Activated CD4-positive, alpha-beta T cell treated with anti-CD3 and anti-CD28 coated beads for 24 hours (primary cell): ENCODE data around the gene IRX2.

Experiments used
- DNase-seq, 2 donors: peaks; one replicate each; pipeline ENCODE4 v3.0.0-alpha.2; 2020; ENCODE audit warnings: low read depth in 2 of 2

Gene IRX2

DNA sequence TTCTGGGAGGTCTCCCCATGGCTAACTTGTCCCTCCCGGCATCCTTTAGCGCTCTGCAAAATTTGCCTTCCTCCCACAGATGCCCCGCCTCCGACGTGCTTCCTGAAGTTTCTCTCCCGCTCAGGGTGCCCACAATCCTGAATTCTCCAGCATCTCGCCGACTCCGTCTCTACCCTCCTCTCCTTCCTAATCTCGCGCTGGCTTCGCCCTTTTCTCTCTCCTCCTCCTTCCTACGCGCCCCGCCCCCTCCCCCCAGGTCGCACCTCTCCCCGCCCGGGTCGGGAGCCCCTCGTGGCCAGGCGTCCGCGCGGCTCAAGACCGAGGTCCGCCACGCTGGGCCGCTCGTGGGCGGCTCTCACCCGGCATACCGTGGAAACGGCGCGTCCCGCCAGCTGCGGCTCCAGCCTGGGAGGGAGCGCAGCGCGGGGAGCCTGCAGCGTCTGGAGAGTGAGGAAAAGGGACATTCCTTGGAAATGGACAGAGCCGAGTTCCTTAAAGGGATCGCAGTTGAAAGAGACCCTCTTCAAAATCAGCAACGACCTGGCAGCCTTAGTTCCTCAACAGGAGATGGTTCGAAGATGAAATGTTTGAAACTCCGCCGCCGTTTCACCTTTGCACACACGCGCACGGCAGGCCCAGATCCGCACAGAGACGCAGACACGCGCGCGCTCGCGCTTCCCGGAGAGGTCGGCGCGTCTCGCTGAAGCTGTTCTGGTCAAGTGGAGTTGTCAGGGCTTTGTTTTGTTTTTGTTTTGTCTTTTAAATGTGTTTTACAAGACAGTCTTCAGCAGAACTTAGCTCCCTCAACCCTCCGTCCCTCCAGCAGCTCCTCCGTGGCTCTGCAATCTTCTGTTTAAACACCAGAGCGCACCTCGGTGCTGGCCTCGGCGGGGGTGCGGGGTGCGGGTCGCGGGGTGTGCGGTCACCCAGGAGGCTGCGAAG, 5.0 kb upstream of the IRX2 start:
- no peak for DNase-seq

DNA sequence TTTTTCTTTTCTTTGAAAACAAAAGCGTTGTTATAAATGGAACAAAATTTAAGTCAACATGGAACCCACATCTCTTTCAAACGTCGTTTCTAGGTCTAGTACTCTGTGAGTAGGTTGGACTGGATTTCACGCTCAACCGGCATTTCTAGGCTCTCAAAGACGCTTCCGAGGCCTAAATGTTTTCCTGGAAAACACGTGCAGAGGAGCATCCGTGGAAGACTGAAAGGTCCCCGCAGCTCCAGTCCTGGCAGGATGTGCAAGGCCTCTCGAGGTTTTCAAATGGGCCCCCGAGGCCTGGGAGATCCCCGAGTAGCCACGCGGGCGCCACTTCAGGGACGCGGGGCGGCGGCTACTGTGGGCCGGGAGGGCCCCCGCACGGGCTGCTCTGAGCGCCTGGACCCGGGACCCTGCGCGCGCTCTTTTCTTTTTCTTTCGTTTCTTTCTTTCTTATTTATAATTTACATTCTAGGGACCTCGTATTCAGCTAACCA, 4.2 kb upstream of the IRX2 start:
- DNase-seq = no peak

DNA sequence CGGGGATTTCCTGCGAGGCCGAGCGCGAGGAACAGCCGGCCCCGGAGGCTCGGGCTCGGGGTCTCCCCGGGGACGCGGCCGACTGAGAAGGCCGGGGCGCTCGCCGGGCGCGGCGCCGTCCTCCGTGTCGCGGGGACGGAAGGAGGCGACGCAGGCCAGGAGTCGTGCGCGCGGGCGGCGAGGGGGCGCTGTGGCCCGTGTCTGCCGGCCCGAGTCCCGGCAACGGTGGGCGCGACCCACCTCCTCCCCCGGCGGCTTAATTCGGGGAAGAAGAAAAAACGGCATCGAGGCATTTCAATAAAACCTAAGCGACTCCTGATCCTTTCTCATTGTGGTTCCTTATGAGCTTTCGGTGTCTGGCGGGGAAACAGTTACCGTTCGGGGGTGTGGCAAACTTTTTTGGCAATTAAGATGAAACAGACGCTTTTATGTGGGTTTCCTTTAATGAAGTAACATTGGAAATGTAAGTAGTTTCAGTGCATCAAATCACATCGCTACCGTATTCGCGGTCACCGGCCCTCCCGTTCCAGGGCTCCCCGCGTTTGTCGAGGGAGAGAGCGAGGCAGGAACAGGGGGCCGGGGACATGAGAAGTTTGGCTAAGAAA, 3.7 kb upstream of the IRX2 start:
- DNase-seq = no peak

DNA sequence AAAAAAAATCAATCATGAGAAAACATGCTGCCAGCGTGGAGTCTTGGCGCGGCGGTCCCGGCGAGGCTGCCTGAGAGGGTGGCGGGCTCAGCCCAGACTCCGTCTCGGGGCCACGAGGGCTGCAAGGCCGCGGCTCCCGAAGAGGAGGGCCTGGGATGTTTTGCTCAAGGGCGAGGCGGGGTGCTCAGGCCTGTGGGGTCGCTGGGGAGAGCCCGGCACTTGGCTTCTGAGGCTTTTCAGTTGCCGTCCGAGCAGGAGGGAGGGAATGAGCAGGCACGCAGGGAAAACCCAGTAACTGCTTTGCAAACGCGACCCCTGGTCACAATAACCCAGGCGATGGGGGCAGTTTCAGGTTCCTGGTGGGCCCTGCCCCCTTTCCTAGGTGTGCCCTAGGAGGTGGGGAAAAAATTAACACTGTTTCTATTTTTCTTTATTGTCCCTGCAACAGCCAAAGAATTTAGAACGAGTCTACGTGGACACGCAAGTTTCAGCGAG, 3.2 kb upstream of the IRX2 start:
- no peak for DNase-seq

DNA sequence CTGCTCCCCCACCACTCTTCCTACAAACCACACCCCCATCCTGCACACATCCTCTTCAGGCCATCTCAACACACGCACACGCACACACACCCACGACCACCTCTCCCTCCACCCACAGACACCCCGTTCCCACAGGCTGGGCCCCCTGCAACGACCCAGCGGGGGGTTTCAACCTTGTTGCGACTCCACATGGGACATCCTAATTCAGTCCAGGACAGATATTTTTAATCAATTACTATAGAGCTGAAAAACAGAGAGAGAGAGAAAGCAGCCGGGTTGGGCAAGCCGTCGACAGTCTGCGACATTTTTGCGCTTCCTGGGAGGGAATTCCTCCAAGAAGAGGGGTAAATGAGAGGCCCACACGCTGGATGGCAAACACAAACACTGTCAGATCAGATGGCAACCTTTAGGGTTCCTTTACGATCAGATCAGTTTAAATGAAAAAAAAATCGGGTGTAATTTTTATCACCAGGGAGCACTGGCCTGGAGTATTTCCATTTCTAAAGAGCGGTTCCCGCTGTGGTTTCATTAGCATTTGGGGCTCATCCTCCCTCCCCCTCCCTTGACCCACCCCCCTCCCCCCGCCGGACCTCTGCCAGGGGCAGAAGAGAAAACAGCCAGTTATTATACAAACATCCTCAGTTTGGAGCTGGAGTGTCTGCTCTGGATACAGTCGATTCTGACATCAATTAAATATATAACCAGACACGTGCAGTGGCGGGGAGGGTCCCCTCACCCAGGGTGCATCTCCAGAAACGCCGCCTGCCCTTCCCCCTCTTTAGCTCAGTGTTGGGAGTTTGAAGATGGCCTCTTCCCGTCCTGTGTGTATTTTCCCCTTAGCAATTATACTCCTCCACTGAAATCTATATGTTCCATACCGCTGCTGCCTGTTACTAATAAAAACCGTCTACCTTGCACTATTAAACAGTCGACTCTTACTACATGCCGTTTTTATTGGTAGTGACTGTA, 2.3 kb upstream of the IRX2 start:
- DNase-seq = no peak

DNA sequence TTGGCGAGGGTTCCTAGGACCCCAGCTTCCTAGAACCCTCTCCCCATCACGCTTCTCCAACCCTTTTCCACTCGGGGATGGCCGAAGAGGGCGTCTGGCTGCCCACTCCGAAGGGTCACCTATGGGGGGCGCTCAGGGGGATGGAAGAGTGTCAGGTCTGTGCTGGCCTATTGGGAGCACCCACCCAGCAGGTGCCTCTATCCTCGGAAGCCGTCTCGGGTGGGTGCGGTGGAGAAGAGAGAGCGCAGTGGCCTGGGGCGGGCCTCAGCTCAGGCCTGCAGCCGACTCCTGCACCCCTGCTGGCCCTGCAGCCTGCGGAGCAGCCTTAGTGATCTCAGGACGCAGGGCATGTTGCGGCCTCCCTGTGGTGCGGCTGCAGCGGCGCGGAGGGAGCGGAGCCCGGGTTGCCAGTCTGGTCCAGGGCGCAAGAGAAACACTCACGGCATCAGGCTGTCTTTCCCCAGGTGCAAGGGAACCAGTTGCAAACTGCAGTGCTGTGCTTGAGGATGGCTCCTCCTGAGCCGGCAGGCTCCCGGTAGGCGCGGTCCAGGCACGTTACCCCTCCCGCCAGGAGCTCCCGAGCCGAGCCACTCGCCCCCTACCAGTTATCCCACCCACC, 1.5 kb upstream of the IRX2 start:
- DNase-seq = no peak

DNA sequence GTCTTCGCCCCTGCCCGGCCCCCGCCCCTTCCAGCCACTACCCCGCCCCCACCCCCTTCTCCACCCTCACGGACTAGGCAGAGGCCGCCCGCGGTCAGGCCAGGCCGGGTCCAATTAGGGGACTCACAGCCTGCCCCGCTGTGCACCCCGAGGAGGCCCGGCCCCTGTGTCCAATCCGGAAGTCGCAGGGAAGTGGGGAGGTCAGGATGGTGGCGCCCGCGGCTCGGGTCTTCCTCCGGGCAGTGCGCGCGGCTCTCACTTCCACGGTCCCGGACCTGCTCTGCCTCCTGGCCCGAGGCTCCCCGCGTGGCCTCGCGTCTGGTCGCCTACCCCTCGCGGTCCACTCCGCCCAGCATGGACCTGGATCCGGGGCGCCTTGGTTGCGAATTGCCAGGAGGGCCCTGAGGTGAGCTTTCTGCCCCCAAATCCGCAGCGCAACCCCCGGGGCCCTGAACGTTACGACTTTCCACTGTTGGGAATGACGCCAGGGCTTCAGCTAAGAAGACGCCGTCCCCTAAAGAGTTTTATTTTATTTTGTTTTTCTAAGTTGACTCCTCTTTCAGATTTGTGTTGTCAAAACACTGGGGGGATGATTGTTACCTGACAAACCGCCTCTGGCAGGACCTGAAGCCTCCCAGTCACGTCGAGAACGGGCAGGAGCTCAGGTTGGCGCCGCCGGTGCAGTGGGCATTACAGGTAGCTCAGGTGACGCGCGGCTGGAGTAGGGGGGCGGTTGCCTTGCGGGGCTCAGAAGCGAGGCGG, 763 bp upstream of the IRX2 start:
- no peak for DNase-seq

DNA sequence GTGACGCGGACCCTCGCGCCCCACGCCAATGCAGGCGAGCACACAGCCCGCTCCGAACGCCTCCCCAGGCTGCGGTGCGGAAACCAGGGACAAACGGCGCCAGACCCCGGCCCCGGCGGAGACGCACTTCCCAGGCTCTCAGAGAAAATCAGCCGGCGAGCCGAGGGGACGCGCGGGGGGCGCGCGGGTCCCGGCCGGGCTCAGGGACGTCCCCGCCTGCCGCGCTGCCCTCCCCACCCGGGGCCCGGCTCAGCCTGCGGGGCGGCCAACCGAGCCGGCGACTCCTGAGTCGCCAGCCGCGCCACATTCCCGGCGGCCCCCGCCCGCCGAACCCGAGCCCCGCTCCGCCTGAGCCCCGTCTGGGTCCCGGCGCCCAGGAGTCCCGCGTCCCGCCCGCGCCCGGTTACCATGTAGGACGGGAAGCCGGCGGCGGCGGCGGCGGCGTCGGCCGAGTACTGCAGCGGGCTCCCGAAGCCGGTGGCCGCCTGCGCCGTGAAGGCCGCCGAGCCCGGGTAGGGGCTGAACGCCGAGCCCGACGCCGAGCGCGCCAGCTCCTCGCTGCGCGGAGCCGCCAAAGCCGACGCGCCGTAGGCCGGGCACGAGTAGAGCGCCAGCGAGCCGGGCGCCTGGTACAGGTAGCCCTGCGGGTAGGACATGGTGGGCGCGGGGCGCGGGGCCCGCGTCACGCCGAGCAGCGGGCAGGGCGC, 566 bp downstream of the IRX2 start:
- no peak for DNase-seq

DNA sequence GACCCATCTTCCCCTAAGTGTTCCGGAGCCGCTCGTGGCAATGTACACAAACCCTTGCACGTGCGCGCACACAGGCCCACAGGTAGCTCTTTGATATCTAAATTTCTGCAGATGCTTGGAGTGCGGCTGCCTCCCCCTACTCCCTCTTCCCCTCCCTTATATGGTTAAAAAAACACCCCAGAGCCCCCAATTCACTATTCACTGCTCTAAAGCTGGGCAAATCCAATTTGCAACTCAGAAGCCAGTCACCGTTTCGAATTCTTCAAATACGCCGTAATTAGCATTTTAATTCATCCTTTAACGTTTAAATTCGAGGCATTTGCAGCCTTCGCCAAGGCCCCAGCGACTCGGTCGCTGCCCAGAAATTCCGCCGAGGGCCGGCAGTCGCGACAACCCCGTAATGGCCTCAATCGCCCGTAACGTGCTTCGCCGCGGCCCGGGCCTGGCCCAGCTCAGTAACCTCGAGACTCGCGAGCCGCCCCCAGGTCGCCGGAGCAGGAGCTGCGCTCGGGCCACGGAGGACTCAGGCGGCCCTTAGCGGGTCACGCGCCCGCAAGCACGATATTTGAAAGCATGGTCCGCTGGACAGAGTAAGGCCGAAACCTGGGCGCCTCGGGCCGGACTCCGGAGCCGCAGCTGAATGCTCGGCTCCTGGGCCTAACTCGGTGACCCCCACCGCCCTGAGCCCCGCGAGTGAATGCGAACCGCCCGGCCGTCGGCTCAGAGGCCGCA, 1.3 kb downstream of the IRX2 start:
- no peak for DNase-seq

DNA sequence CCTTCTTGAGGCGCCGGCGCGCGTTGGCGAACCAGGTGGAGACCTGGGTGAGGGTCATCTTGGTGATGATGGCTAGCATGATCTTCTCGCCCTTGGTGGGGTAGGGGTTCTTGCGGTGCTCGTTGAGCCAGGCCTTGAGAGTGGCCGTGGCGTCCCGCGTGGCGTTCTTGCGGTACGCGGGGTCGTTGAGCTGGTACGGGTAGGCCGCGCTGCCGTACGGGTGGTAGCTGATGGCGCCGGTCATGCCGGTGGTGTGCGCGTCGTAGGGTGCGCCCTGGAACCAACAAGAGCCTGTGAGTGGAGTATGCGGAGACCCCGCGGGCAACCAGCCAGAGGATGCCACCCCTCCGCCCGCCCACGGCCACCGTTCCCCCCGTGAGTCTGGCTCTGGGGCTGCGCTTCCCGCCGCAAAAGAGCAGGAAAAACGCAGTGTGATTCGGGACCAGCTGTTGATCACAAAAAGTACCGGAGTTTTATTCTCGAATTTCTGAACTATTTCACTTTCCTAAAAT, 1.9 kb downstream of the IRX2 start:
- DNase-seq = no peak

DNA sequence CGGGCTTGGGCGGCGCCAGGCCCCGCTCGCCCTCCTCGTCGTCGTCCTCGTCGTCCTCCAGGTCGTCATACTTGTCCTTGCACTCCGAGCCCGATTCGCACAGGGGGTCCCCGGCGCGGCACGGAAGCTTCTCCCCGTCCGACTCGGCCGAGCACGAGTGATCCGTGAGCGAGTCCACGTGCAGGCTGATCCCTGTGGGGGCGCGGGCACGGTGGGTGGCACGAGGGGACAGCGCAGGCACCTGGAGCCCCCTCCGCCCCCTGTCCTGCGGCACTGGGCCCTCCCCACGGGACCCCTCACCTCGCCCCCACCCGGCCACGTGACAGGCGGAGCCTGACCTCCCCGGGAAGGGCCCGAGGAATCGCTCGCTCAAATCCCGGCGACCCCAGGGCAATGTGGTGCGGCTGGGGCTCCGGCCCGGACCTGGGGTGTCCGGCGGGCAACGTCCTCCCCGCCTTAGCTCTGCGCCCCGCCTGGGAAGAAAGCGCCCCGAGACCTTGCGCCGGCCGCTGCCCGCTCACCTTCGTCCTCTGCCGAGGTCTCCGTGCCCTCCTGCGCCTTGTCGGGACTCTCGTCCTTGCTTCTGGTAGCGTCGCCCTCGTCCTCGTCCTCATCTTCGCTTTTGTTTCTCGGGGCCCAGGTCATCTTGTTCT, 2.5 kb downstream of the IRX2 start:
- DNase-seq = no peak

DNA sequence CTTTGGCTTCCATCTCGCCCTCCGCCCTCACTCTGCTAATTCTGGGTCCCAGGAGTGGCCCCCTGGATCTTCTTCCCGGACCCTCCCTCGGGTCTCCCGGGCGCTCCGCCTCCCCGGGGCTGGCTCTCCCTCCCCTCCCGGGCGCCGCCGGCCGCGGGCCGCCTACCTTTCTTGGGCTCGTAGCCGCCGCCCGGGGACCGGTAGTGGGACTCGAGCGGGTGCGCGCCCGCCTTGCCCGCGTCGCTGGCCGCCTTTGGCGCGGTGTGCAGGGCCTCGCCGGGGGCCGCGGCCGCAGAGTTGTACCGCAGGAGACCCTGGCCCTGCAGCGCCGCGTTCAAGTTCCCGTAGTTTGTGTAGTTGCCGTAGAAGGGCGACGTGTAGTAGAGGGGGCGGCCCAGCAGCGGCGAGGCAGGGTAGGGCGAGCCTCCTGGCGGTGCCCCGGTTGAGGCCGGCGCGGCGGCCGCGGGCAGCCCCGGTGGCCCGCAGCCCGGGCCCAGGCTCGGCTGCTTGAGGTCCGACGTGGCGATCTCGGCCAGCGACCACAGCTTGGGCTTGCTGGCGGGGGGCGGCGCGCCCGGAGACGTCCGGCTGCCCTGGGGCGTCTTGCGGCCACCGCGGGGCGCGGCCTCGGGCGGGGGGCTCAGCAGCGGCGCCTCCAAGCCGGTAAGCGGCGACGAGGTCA, 3.2 kb downstream of the IRX2 start:
- no peak for DNase-seq

DNA sequence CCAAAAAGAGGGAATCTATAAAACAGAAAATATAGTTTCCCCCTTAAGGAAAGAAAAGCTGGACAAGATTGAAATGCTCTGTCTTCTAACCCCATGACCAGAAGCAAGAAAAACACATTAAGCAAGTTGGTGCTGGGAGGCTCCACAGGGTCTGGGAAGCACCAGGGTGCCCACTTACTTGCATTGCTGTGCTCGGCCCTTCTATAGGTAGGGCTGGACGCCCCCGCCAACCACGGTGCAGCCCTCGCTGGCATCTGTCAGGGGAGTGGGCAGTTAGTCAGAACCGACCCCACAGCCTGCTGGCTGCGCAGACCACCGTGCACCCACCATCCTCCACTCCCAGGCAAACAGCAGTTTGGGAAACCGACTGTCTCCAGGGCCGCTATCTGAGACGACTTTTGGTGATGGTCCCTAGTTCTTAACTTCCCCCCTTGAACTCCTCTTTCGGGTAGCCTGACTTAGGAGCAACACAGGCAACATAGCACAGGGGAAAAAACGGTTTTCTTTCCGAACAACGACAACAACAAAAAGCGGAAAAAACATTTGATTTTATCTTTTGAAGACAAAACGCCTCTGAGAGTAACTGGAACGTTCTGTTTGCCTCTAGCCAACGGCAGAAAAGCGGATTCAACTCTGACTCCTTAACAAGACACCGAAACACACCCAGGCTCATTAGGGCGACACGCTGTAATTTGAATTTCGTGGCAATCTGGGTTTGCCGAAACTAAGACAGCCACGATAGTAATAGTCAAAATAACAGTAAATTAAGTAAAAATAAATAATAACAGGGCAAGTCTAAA, 3.9 kb downstream of the IRX2 start:
- no peak for DNase-seq

DNA sequence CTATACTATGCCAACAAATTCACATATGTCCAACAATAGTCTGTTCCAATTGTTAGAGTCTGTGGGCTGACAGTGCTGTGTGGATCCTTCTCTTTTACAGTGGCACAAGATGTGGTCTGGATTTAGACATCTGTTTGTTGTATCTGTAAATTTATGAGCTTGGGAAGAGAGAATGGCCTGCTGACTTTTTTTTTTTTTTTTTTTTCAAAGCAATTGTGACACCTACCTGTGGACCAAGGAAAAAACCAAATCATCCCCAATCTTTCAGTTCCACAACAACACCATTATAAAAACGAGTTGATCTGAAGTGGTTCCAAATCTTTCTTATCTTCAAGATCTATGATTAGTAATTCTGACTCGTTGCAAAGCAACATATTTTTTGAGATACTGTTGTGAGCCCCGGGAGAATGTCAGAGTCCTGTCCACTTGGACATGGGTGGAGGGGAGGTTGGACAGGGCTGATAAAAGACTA, 4.9 kb downstream of the IRX2 start:
- DNase-seq = no peak

DNA sequence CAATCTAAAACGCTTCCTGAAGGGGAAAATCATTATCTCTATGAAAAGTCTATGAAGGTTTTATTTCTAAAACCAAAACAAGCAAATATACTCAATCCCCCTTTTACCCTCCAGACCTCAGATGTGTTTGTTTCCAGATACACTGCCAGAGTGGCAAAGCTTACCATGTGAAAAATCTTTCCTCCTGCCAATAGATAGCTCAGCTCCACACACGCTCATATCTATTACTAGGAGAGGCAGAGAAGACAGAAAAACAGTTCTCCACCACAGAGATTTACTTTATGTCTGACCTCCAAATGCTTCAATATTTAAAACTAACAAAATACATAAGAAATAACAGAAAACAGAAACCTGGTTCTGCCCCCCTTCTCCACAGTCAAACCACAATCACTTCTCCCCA, 7.0 kb downstream of the IRX2 start:
- DNase-seq = no peak

DNA sequence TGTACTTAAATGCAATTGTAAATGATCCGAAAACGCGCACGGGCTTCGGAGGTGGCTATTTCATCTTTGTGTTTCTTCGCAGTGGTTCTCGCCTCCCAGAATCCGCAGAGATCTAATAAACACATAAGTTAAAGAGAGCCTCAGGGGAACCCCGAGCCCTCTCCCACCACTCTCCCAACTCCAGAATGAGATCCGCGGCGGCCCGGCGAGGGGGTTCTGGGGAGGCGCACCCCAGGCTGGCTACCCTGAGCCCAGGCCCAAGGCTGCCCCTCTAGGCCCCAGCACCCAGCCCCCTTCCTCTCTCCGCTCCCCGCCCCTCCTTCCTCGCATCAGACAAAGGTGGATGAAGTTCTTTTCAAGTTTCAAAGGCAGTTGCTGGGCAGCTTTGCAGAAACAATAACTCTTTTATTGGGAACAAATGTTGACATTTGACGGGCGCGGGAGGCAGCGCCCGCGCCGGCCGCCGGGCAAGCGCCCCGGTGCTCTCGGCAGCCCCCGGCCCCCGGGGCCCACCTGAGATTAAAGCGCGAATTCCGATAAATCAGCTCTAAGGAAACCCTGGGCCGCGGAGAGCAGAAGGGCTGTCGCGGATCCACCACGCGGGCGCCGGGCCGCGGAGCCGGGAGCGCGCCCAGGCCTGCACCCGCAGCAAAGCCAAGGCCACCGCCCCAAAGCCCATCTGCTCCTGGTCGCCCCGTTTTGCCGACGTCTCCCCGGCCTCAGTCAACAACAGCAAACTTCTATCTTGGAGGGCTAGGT, 8.4 kb downstream of the IRX2 start:
- DNase-seq = no peak
